RWPE2 (cell line): Measurements from ENCODE around the gene POU2AF3.

Experiments used
- ATAC-seq: fragments of 200-7000 bp; cut with Tn5 transposase; 3 replicates; pipeline ENCODE4 v1.9.1; 2021; ENCODE audit warnings: low read depth
- DNase-seq: peaks from one replicate; pipeline ENCODE4 v3.0.0-alpha.2; 2020; ENCODE audit warnings: low spot score
- H3K27ac ChIP-seq: fragments of 450-650 bp; 2 replicates; pipeline ENCODE4 v1.5.1; 2017; ENCODE audit warnings: mild to moderate bottlenecking; ENCODE audit not compliant: poor library complexity, severe bottlenecking
- H3K27me3 ChIP-seq: fragments of 250-450 bp; sonication (Bioruptor Pico); 2 replicates; pipeline ENCODE4 v1.5.1; 2021; ENCODE audit warnings: mild to moderate bottlenecking, moderate library complexity; ENCODE audit not compliant: insufficient read depth, poor library complexity, severe bottlenecking
- H3K36me3 ChIP-seq: fragments of 250-450 bp; sonication (Bioruptor Pico); 2 replicates; pipeline ENCODE4 v1.5.1; 2020; ENCODE audit warnings: low read depth, mild to moderate bottlenecking, moderate library complexity
- H3K4me1 ChIP-seq: fragments of 250-450 bp; sonication (Bioruptor Pico); 2 replicates; pipeline ENCODE4 v1.5.1; 2021; ENCODE audit warnings: mild to moderate bottlenecking, moderate library complexity; ENCODE audit not compliant: insufficient read depth, poor library complexity, severe bottlenecking
- H3K4me3 ChIP-seq: fragments of 250-450 bp; sonication (Bioruptor Pico); 2 replicates; pipeline ENCODE4 v1.5.1; 2021; ENCODE audit warnings: mild to moderate bottlenecking, moderate library complexity; ENCODE audit not compliant: severe bottlenecking
- H3K9me3 ChIP-seq: fragments of 250-450 bp; sonication (Bioruptor Pico); 2 replicates; pipeline ENCODE4 v1.5.1; 2021; ENCODE audit warnings: mild to moderate bottlenecking, moderate library complexity; ENCODE audit not compliant: severe bottlenecking
- CTCF ChIP-seq: fragments of 450-650 bp; IDR thresholded peaks from one replicate; pipeline ENCODE4 v1.5.1; 2017; ENCODE audit warnings: mild to moderate bottlenecking, moderate library complexity; ENCODE audit not compliant: poor library complexity, severe bottlenecking

Gene POU2AF3

DNA sequence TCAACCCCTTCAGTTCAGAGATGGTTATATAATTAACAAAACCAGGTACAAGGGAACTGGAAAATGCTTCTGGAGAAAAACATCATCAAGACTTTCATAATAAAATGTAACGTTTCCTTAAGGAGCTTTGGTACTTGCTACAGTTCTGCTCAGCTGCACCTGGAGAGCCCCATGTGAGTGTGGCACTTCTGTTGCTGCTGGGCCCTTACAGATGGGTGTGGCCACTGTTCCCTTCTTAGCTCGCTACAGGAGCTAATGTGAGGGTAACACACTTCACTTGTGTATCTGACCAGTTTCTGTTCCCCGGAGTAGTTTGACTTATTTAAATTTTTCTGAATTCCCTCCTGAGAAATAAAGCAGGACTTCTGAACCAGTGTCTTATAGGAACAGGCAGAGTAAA lies 4.0 kb downstream of the POU2AF3 start:
- Histone ChIP-seq H3K9me3 (no peaks in the 10 kb centered on the region), H3K4me3 (no peak overlapping the region), H3K4me1 (no peaks in the 10 kb centered on the region), H3K27ac (no peak overlapping the region), H3K27me3 (peaks cover 25% of the 10 kb centered on the region), H3K36me3 (no peaks in the 10 kb centered on the region)
- ATAC-seq (no peak), DNase-seq (no peak)
- no peak for TF ChIP-seq CTCF

- peaks cover 25% of the 10 kb centered on the region for H3K27me3 ChIP-seq
- H3K4me3 ChIP-seq, result no peak overlapping the region
- H3K36me3 ChIP-seq, result no peaks in the 10 kb centered on the region
- no peaks in the 10 kb centered on the region for H3K4me1 ChIP-seq
- no peaks in the 10 kb centered on the region for H3K9me3 ChIP-seq
- no peak overlapping the region for H3K27ac ChIP-seq
- DNase-seq, result no peak
- TF ChIP-seq CTCF, result no peak
- no peak for ATAC-seq
These were observed 5.1 kb downstream of the POU2AF3 start for GRCh38 chr11:111303461-111303860.

- H3K9me3 ChIP-seq, result no peaks in the 10 kb centered on the region
- H3K4me1 ChIP-seq, result no peaks in the 10 kb centered on the region
- DNase-seq (no peak), ATAC-seq (no peak)
- H3K4me3 ChIP-seq, result no peak overlapping the region
- no peak for TF ChIP-seq CTCF
- no peaks in the 10 kb centered on the region for H3K36me3 ChIP-seq
- peaks cover 18% of the 10 kb centered on the region for H3K27me3 ChIP-seq
- H3K27ac ChIP-seq, result no peak overlapping the region
These were observed 6.9 kb downstream of the POU2AF3 start for GRCh38 chr11:111305162-111305802.

GRCh38 chr11:111305876-111306275 lies 7.5 kb downstream of the POU2AF3 start:
- TF ChIP-seq CTCF, result no peak
- no peak for ATAC-seq
- H3K4me3 ChIP-seq, result no peak overlapping the region
- H3K27me3 ChIP-seq, result peaks cover 16% of the 10 kb centered on the region
- H3K4me1 ChIP-seq, result no peaks in the 10 kb centered on the region
- no peak for DNase-seq
- no peaks in the 10 kb centered on the region for H3K9me3 ChIP-seq
- H3K36me3 ChIP-seq, result no peaks in the 10 kb centered on the region
- H3K27ac ChIP-seq, result no peak overlapping the region

DNA sequence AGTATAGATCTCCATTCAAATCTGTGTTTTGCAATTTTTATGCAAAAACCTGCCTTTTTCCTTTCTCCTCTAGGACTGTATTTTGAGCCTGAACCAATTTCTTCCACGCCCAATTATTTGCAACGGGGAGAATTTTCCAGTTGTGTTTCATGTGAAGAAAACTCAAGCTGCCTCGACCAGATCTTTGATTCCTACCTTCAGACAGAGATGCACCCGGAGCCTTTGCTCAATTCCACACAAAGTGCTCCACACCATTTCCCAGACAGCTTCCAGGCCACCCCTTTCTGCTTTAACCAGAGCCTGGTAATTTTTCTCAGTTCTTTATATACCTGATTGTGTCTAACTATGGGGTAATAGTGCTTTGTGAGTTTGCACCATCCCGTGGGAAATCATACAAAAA lies 8.0 kb downstream of the POU2AF3 start:
- DNase-seq (no peak), ATAC-seq (no peak)
- H3K9me3 ChIP-seq, result no peaks in the 10 kb centered on the region
- no peaks in the 10 kb centered on the region for H3K36me3 ChIP-seq
- H3K27me3 ChIP-seq, result peaks cover 16% of the 10 kb centered on the region
- no peak overlapping the region for H3K27ac ChIP-seq
- no peak for TF ChIP-seq CTCF
- H3K4me1 ChIP-seq, result no peaks in the 10 kb centered on the region
- no peak overlapping the region for H3K4me3 ChIP-seq
